Measurements from ENCODE around the gene GSDME.

The GSDME gene

DNA sequence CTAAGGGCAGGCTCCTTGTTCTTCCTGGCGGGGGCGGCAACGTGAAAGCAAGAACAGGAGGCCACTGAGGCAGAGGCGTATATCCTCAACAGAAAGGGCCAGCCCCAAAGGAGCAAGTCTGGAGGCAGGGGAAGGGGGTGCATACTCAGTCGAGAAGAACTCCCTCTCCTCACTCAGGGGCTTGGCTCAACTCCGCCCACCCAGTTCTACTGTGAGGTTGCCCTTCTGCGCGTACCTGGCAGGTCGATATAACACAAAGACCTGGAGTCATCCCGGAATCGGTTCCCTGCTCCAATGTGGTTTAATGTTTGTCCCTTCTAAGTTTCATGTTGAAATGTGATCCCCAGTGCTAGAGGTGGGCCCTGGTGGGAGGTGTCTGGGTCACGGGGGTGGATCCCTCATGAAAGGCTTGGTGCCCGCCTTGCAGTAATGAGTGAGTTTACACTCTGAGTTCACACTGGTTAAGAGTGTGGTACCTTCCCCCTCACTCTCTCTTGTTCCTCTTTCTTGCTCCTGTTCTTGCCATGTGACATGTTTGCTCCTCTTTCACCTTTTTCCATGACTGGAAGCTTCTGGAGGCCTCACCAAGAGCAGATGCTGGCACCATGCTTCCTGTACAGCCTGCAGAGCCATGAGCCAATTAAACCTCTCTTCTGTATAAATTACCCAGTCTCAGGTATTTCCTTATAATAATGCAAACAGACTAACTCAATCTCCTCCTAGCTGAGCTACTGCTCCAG is 32.6 kb downstream of the GSDME start:
- intact Hi-C loops (cut with DNase I) = no loop called here

DNA sequence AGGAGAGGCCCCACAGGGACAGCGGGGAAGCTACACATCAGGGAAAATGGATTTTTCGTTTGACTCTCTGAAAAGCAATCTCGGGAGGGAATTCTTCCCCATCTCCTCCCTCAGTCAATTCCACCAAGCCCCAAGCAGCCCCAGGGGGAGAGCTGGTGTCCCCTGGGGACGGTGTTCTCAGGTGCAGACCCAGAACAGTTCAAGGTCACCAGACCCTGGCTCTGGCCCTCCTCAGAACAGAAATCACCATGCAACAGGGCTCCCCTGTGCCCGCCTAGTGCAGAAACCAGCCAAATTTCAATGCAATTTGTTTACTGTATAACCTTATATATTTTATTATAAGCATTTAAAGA is 34.1 kb downstream of the GSDME start:
- intact Hi-C loops (cut with DNase I) = no loop called here
- no peak for DNase-seq

More for the DNA sequence above, 32.6 kb downstream of the GSDME start:
- peak in 1 of 10 donors; percentile 50 for DNase-seq

GRCh38 chr7:24722386-24723177 is 34.7 kb downstream of the GSDME start:
- DNase-seq = peak in 6 of 10 donors; percentile 42 to 87 (median 52)
- intact Hi-C loops (cut with DNase I) = no loop called here

- DNase-seq = peak in 1 of 10 donors; percentile 48
Measured at GRCh38 chr7:24721481-24722001, 35.7 kb downstream of the GSDME start.

GRCh38 chr7:24720283-24720682 is 37.0 kb downstream of the GSDME start:
- intact Hi-C loops (cut with DNase I) = no loop called here

More at GRCh38 chr7:24721481-24722001, 35.7 kb downstream of the GSDME start:
- intact Hi-C loops (cut with DNase I) = no loop called here

GRCh38 chr7:24718977-24719491 is 38.2 kb downstream of the GSDME start:
- intact Hi-C loops (cut with DNase I) = no loop called here
- DNase-seq = peak in 1 of 10 donors; percentile 72

More at GRCh38 chr7:24720283-24720682, 37.0 kb downstream of the GSDME start:
- DNase-seq = peak in 1 of 10 donors; percentile 3

DNA sequence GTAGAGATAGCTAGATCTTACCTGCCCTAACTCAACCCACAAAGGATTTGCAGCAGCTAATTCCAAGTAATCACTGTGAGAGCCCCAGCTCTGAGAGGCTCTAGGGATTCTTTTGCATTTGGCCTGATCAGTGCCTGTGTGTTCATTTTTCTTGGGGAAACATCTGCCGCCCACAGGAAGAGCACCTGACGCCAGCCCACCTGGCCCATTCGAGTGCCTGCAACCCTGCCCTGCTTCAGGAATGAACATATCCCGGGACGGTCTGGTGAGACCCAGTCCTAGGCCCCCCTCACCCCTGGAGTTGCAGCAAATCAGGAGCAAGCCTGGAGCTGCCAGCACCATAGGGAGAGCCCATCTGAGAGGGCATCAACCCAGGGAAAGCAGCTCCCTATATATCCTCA is 38.8 kb downstream of the GSDME start:
- intact Hi-C loops (cut with DNase I) = no loop called here
- DNase-seq = peak in 1 of 10 donors; percentile 53

DNA sequence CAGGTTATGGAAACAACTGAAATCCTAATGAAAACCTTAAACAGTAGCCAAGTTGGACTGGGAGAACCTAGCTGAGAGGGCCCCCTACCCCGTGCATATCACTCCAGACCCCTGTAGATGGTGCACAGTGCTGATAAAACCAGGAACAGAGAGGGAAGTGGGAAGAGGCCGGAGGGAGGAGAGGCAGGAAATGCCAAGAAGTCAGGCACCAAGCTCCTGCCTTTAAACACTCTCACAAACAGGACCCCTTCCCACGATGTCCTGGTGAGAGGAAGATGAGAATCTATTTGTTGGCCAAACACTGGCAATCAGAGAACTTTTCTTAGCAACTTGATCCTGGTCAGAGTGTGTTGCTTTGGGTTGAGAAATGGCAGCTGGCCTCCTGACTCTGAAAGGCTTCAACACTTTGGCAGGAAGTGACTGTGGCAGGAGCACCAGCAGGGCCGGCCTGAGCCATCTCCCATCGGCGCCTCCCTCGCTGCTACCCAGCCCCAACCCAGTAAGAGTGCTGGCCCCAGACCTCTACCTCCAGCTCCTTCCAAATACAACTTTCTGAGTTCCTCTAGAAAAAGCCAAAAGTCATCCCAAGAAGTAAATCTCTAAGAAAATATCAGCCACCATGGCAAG is 39.5 kb downstream of the GSDME start:
- DNase-seq = peak in 1 of 10 donors; percentile 34
- intact Hi-C loops (cut with DNase I) = no loop called here

DNA sequence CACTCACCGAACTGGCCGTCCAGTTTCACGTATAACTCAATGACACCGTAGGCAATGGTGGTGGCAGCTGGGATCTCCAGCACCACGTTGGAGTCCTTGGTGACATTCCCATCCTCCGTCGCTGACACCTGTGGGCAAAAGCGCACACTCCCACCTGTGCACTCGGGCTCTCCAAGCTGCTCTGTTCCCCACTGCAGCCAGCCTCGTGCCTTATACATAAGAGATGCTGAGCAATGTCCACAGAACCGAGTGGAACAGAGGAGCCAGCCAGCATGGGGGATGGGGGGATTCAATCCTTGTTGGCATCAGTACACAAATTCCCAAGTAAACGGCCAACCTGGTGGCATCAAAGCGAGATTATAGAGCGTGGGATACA is 40.0 kb downstream of the GSDME start:
- intact Hi-C loops (cut with DNase I) = no loop called here
- DNase-seq = no peak

GRCh38 chr7:24716480-24717246 is 40.6 kb downstream of the GSDME start:
- DNase-seq = no peak
- intact Hi-C loops (cut with DNase I) = no loop called here

GRCh38 chr7:24715661-24716479 is 41.4 kb downstream of the GSDME start:
- DNase-seq = peak in 4 of 10 donors; percentile 49 to 91 (median 74)
- intact Hi-C loops (cut with DNase I) = no loop called here

- intact Hi-C loops (cut with DNase I) = no loop called here
- no peak for DNase-seq
Measured at GRCh38 chr7:24715171-24715570, 42.1 kb downstream of the GSDME start.

GRCh38 chr7:24714676-24715010 is 42.6 kb downstream of the GSDME start:
- no peak for DNase-seq
- intact Hi-C loops (cut with DNase I) = no loop called here

DNA sequence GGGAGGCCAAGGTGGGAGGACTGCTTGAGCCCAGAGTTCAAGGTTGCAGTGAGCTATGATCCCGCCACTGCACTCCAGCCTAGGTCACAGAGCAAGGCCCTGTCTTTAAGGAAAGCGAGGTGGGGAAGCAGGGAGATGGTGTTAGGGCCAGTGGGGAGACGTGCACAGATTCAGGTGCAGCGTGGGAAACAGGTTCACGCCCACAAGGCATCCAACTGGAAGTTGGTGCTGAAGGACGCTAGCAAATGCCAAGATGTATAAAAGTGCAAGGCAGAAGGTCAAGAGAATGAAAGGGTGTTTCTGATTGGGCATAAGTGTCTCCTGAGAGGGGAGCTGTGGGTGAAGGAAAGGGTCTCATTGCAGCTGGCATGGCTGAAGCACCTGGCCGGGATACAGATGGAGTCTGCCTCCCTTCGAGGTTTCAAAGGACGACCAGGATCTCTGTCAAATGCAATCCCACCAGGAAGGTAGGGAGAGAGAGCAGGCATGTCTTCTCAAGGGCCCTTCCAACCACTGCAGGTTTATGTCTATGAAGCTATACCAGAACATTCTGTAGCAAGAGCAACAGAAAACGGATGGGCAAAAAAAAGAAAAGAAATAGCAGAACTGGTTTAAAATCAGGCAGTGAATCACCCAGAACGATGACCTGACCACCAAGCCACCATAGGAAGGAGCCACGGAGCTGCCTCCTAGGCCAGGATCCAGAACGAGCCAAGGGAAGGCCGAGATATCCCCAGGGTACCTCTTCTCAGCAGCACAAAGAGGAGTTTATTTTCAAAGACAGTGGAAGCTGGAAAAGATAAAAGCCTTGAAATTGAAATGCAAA is 43.2 kb downstream of the GSDME start:
- DNase-seq = no peak
- intact Hi-C loops (cut with DNase I) = no loop called here

GRCh38 chr7:24713039-24713793 is 44.0 kb downstream of the GSDME start:
- intact Hi-C loops (cut with DNase I) = no loop called here
- no peak for DNase-seq

GRCh38 chr7:24709585-24710360 is 47.5 kb downstream of the GSDME start:
- intact Hi-C loops (cut with DNase I) = no loop called here

DNA sequence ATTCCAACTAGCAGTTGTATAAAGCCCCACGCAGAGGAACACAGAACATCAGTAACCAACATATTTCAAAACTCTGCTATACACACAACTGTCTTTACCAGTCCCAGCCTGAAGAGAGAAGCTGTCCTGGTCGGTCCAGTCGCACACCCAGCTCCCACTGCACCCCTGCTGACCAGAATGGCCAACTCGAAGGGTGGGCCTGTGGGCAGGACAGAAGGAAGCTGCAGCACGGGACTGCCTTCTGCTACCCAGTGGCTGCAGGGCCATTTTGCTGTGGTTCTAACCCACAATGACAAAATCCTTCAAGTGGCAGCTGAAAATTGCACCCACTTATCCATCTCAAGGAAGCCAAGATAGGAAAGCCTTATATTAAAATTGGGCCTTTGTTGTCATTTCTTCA is 48.2 kb downstream of the GSDME start:
- DNase-seq = no peak

More at GRCh38 chr7:24709585-24710360, 47.5 kb downstream of the GSDME start:
- DNase-seq = no peak

More for the DNA sequence above, 48.2 kb downstream of the GSDME start:
- intact Hi-C loops (cut with DNase I) = no loop called here

Data from posterior cingulate gyrus (tissue), 11 donors.